Naive thymus-derived CD8-positive, alpha-beta T cell (primary cell): ENCODE measurements around the gene TMF1. TPM values are rescaled to one million over a fixed set of nuclear protein-coding genes. Genes with fewer than 3 reads are reported as not detected.

Experiments
- ATAC-seq, 2 donors: fragments of 150-1000 bp; cut with Tn5 transposase in 1 of 2; sonication (Bioruptor Pico), chemical (Tn5 transposase) in 1 of 2; 1 replicate in 1 of 2; 2 replicates in 1 of 2; pipeline ENCODE4 v1.10.0; 2021; ENCODE audit warnings: mild to moderate bottlenecking in 2 of 2, moderate library complexity in 2 of 2
- POLR2A ChIA-PET: fragments of 350-600 bp; sonication (Branson Sonifier 250); formaldehyde crosslinking; loops from one replicate; lab custom pipeline; 2021; ENCODE audit warnings: antibody characterized with exemption; lab: Charles Lee
- DNase-seq, 10 donors: peaks; one replicate each; pipeline versions ENCODE4 v3.0.0 to v3.0.0-alpha.2; 2020 to 2022
- H3K27ac Mint-ChIP-seq, 10 donors: one replicate each; pipeline ENCODE4 v1.8.0; 2020 to 2022; ENCODE audit warnings: mild to moderate bottlenecking in 10 of 10, mixed read lengths in 10 of 10, moderate library complexity in 4 of 10, inconsistent platforms in 1 of 10
- H3K27me3 Mint-ChIP-seq, 5 donors: one replicate each; pipeline ENCODE4 v1.8.0; 2021 to 2022; ENCODE audit warnings: mixed read lengths in 5 of 5
- H3K36me3 Mint-ChIP-seq, 3 donors: one replicate each; pipeline ENCODE4 v1.8.0; 2020 to 2022; ENCODE audit warnings: mixed read lengths in 3 of 3, mild to moderate bottlenecking in 2 of 3, inconsistent platforms in 1 of 3
- H3K4me1 Mint-ChIP-seq, 4 donors: one replicate each; pipeline ENCODE4 v1.8.0; 2021 to 2022; ENCODE audit warnings: mixed read lengths in 4 of 4
- H3K4me3 Mint-ChIP-seq, 10 donors: one replicate each; pipeline ENCODE4 v1.8.0; 2020 to 2022; ENCODE audit warnings: mild to moderate bottlenecking in 10 of 10, mixed read lengths in 10 of 10, moderate library complexity in 6 of 10, inconsistent platforms in 1 of 10
- H3K9me3 Mint-ChIP-seq, 9 donors: one replicate each; pipeline ENCODE4 v1.8.0; 2020 to 2022; ENCODE audit warnings: mixed read lengths in 9 of 9, mild to moderate bottlenecking in 3 of 9, inconsistent platforms in 1 of 9, moderate library complexity in 1 of 9
- polyA plus RNA-seq, 3 donors: library from polyadenylated mRNA; unstranded; fragments of 300-500 nt; fragmentation: Illumina TruSeq; gene quantifications; one replicate each; pipeline ENCODE4 v1.2.3, GENCODE V29; 2021
- total RNA-seq, 8 experiments: library from RNA in 2 of 8; stranded (reverse) in 2 of 8; gene quantifications; one replicate each; pipeline ENCODE4 v1.2.3 and lab custom pipeline; 2021 to 2026

The TMF1 gene
- total and polyA plus RNA-seq, 5 experiments from 2014 or later: 28.0 to 43.7 (median 34.7) TPM

GRCh38 chr3:69079269-69080159 lies 27.4 kb upstream of the TMF1 start:
- peaks cover 24 to 75% (median 62%) of the 10 kb centered on the region in 4 donors for H3K4me1 Mint-ChIP-seq
- no peaks in the 10 kb centered on the region for H3K27me3 Mint-ChIP-seq
- H3K27ac Mint-ChIP-seq: peak overlapping the region; percentile 72 to 96 (median 88)
- DNase-seq (peak in 4 of 10 donors; percentile 12 to 19 (median 16)), ATAC-seq (peak; percentile 8 to 21)
- H3K36me3 Mint-ChIP-seq: peaks cover 0 to 21% (median 0%) of the 10 kb centered on the region in 3 donors
- H3K4me3 Mint-ChIP-seq: peak overlapping the region; percentile 73 to 93 (median 84)
- POLR2A ChIA-PET: interaction anchor here (0.8 to 3.8 kb wide), 6 partner anchors 8 to 27 kb away, joined by 3 to 28 read pairs (median 5); partner anchors contain the start of gene TMF1
- H3K9me3 Mint-ChIP-seq: no peaks in the 10 kb centered on the region

GRCh38 chr3:69072928-69073327 lies 20.8 kb upstream of the TMF1 start:
- DNase-seq: no peak
- Mint-ChIP-seq H3K27me3 (no peaks in the 10 kb centered on the region), H3K27ac (peak overlapping the region in 8 of 10 donors; percentile 0 to 52 (median 12)), H3K4me1 (peaks cover 17 to 43% (median 35%) of the 10 kb centered on the region in 4 donors), H3K9me3 (no peaks in the 10 kb centered on the region), H3K36me3 (peaks cover 4 to 64% (median 11%) of the 10 kb centered on the region in 3 donors), H3K4me3 (peak overlapping the region in 2 of 10 donors; percentile 0 to 12)
- POLR2A ChIA-PET: no interaction called here
- no peak for ATAC-seq

GRCh38 chr3:69066121-69066520 lies 14.0 kb upstream of the TMF1 start:
- H3K36me3 Mint-ChIP-seq: peaks cover 3 to 41% (median 15%) of the 10 kb centered on the region in 3 donors
- DNase-seq (no peak), ATAC-seq (peak in 1 of 2 donors; percentile 52)
- H3K27me3 Mint-ChIP-seq: no peaks in the 10 kb centered on the region
- peak overlapping the region in 1 of 10 donors; percentile 46 for H3K4me3 Mint-ChIP-seq
- H3K27ac Mint-ChIP-seq: peak overlapping the region; percentile 62 to 94 (median 86)
- POLR2A ChIA-PET: interaction anchor here (1.3 to 1.4 kb wide), 2 partner anchors 13 to 23 kb away, joined by 3 to 4 read pairs; no protein-coding TSS in a partner anchor
- H3K9me3 Mint-ChIP-seq: no peaks in the 10 kb centered on the region
- H3K4me1 Mint-ChIP-seq: peaks cover 17 to 42% (median 34%) of the 10 kb centered on the region in 4 donors

- Mint-ChIP-seq H3K27ac (peak overlapping the region; percentile 78 to 94 (median 87)), H3K27me3 (no peaks in the 10 kb centered on the region), H3K4me3 (peak overlapping the region in 8 of 10 donors; percentile 43 to 59 (median 48)), H3K4me1 (peaks cover 13 to 35% (median 31%) of the 10 kb centered on the region in 4 donors), H3K9me3 (no peaks in the 10 kb centered on the region), H3K36me3 (peaks cover 3 to 41% (median 20%) of the 10 kb centered on the region in 3 donors)
- DNase-seq: peak in 2 of 10 donors; percentile 22 to 46
- peak; percentile 59 to 84 for ATAC-seq
- POLR2A ChIA-PET: interaction anchor here (0.6 to 2.0 kb wide), 7 partner anchors 13 to 160 kb away, joined by 3 to 10 read pairs (median 4); partner anchors contain the start of genes ARL6IP5, EOGT and TMF1
Measured at GRCh38 chr3:69065318-69065964, 13.3 kb upstream of the TMF1 start.

- H3K4me3 Mint-ChIP-seq: peak overlapping the region in 6 of 10 donors; percentile 34 to 62 (median 54)
- peak overlapping the region in 9 of 10 donors; percentile 28 to 87 (median 80) for H3K27ac Mint-ChIP-seq
- no peak for ATAC-seq
Measured at GRCh38 chr3:69063636-69064035, 11.5 kb upstream of the TMF1 start.

GRCh38 chr3:69059688-69060087 lies 7.6 kb upstream of the TMF1 start:
- Mint-ChIP-seq H3K4me1 (peaks cover 17 to 51% (median 36%) of the 10 kb centered on the region in 4 donors), H3K4me3 (peak overlapping the region in 2 of 10 donors; percentile 1 to 14), H3K9me3 (no peaks in the 10 kb centered on the region), H3K27ac (peak overlapping the region; percentile 80 to 97 (median 91)), H3K27me3 (no peaks in the 10 kb centered on the region), H3K36me3 (peaks cover 8 to 55% (median 32%) of the 10 kb centered on the region in 3 donors)
- DNase-seq: no peak
- no peak for ATAC-seq
- POLR2A ChIA-PET: interaction anchor here (1.8 to 2.4 kb wide), 4 partner anchors 10 to 32 kb away, joined by 5 to 13 read pairs (median 7); partner anchors contain the start of genes ARL6IP5 and UBA3

More at GRCh38 chr3:69063636-69064035, 11.5 kb upstream of the TMF1 start:
- H3K4me1 Mint-ChIP-seq: peaks cover 22 to 50% (median 43%) of the 10 kb centered on the region in 4 donors
- no peaks in the 10 kb centered on the region for H3K27me3 Mint-ChIP-seq
- DNase-seq: peak in 2 of 10 donors; percentile 28 to 48
- POLR2A ChIA-PET: interaction anchor here (0.7 to 1.6 kb wide), 4 partner anchors 11 to 50 kb away, joined by 3 to 8 read pairs (median 6); partner anchors contain the start of genes ARL6IP5 and TMF1
- peaks cover 3 to 51% (median 29%) of the 10 kb centered on the region in 3 donors for H3K36me3 Mint-ChIP-seq
- H3K9me3 Mint-ChIP-seq: no peaks in the 10 kb centered on the region

GRCh38 chr3:69058947-69059224 lies 6.8 kb upstream of the TMF1 start:
- ATAC-seq (no peak), DNase-seq (no peak)
- Mint-ChIP-seq H3K27me3 (no peaks in the 10 kb centered on the region), H3K4me3 (peak overlapping the region in 8 of 10 donors; percentile 6 to 72 (median 58)), H3K27ac (peak overlapping the region; percentile 80 to 97 (median 91)), H3K4me1 (peaks cover 14 to 43% (median 29%) of the 10 kb centered on the region in 4 donors), H3K36me3 (peaks cover 8 to 55% (median 32%) of the 10 kb centered on the region in 3 donors), H3K9me3 (no peaks in the 10 kb centered on the region)
- POLR2A ChIA-PET: interaction anchor here (1.2 to 2.4 kb wide), 6 partner anchors 21 to 62 kb away, joined by 3 to 13 read pairs (median 7); partner anchors contain the start of genes ARL6IP5 and UBA3

- no peaks in the 10 kb centered on the region for H3K27me3 Mint-ChIP-seq
- H3K36me3 Mint-ChIP-seq: peaks cover 8 to 53% (median 32%) of the 10 kb centered on the region in 3 donors
- no peaks in the 10 kb centered on the region for H3K9me3 Mint-ChIP-seq
- peak overlapping the region in 9 of 10 donors; percentile 13 to 72 (median 61) for H3K4me3 Mint-ChIP-seq
- H3K4me1 Mint-ChIP-seq: peaks cover 12 to 38% (median 24%) of the 10 kb centered on the region in 4 donors
- DNase-seq (peak in 3 of 10 donors; percentile 49 to 59 (median 56)), ATAC-seq (peak; percentile 96 to 98)
- POLR2A ChIA-PET: interaction anchor here (0.8 to 2.4 kb wide), 7 partner anchors 21 to 63 kb away, joined by 3 to 13 read pairs (median 7); partner anchors contain the start of genes ARL6IP5 and UBA3
- peak overlapping the region; percentile 80 to 97 (median 92) for H3K27ac Mint-ChIP-seq
Measured at GRCh38 chr3:69058180-69058946, 6.2 kb upstream of the TMF1 start.

- H3K27ac Mint-ChIP-seq: peak overlapping the region; percentile 90 to 99 (median 98)
- H3K4me1 Mint-ChIP-seq: peaks cover 18 to 57% (median 39%) of the 10 kb centered on the region in 4 donors
- POLR2A ChIA-PET: interaction anchor here (0.7 to 5.1 kb wide), 11 partner anchors 10 to 52 kb away, joined by 3 to 63 read pairs (median 8); partner anchors contain the start of genes ARL6IP5, EOGT and UBA3
- ATAC-seq (peak; percentile 3 to 16), DNase-seq (no peak)
- H3K36me3 Mint-ChIP-seq: peaks cover 11 to 25% (median 13%) of the 10 kb centered on the region in 3 donors
- no peaks in the 10 kb centered on the region for H3K27me3 Mint-ChIP-seq
- H3K4me3 Mint-ChIP-seq: peak overlapping the region; percentile 95 to 99 (median 98)
- no peaks in the 10 kb centered on the region for H3K9me3 Mint-ChIP-seq
Measured at GRCh38 chr3:69052472-69052898, 352 bp upstream of the TMF1 start.

- H3K4me3 Mint-ChIP-seq: peak overlapping the region in 9 of 10 donors; percentile 15 to 99 (median 52)
- H3K36me3 Mint-ChIP-seq: peaks cover 6 to 32% (median 17%) of the 10 kb centered on the region in 3 donors
- H3K27me3 Mint-ChIP-seq: no peaks in the 10 kb centered on the region
- DNase-seq: no peak
- POLR2A ChIA-PET: interaction anchor here (0.6 to 5.1 kb wide), 2 partner anchors 19 to 35 kb away, joined by 3 to 63 read pairs; partner anchors contain the start of gene ARL6IP5
- ATAC-seq: no peak
- H3K9me3 Mint-ChIP-seq: no peaks in the 10 kb centered on the region
- H3K4me1 Mint-ChIP-seq: peaks cover 23 to 62% (median 52%) of the 10 kb centered on the region in 4 donors
- H3K27ac Mint-ChIP-seq: peak overlapping the region in 4 of 10 donors; percentile 4 to 40 (median 20)
Measured at GRCh38 chr3:69048990-69049389, 3.1 kb downstream of the TMF1 start.

GRCh38 chr3:69044608-69045007 lies 7.5 kb downstream of the TMF1 start:
- POLR2A ChIA-PET: interaction anchor here (0.7 to 1.1 kb wide), 3 partner anchors 12 to 47 kb away, joined by 3 to 9 read pairs (median 5); partner anchors contain the start of gene ARL6IP5
- Mint-ChIP-seq H3K27ac (peak overlapping the region in 3 of 10 donors; percentile 3 to 37 (median 29)), H3K4me3 (no peak overlapping the region), H3K27me3 (no peaks in the 10 kb centered on the region), H3K9me3 (no peaks in the 10 kb centered on the region), H3K36me3 (peaks cover 18 to 67% (median 25%) of the 10 kb centered on the region in 3 donors), H3K4me1 (peaks cover 17 to 36% (median 31%) of the 10 kb centered on the region in 4 donors)
- DNase-seq (no peak), ATAC-seq (no peak)
